H1 (cell line): ENCODE data around the gene ELP5. TPM values are rescaled to one million over a fixed set of nuclear protein-coding genes. Genes with fewer than 3 reads are reported as not detected.

Source experiments
- CTCF ChIA-PET: fragments of 300-600 bp; sonication (Branson Sonifier 250); formaldehyde crosslinking; loops from one replicate; lab custom pipeline; 2021; ENCODE audit not compliant: partially characterized antibody; lab: Charles Lee
- POLR2A ChIA-PET: fragments of 300-600 bp; sonication (Branson Sonifier 250); formaldehyde crosslinking; loops from one replicate; lab custom pipeline; 2021; ENCODE audit warnings: inconsistent platforms; ENCODE audit not compliant: partially characterized antibody; lab: Charles Lee
- DNase-seq, 2 experiments: peaks; one replicate each; pipeline versions ENCODE4 v3.0.0 to v3.0.0-alpha.2; 2010 to 2022; ENCODE audit warnings: low spot score in 2 of 2, low read depth in 1 of 2, mixed read lengths in 1 of 2
- FAIRE-seq: peaks from 2 replicates; lab custom pipeline; 2011; peaks lifted over from hg19 to GRCh38; lab: Jason Lieb, UNC
- H2AFZ ChIP-seq: 2 replicates; pipeline ENCODE4 v1.8.1; 2012; ENCODE audit warnings: low read length, inconsistent platforms
- H2AK5ac ChIP-seq: 2 replicates; pipeline ENCODE4 v1.6.1; 2013; ENCODE audit warnings: low read depth, low read length
- H2BK120ac ChIP-seq: replicated peaks from 2 replicates; pipeline ENCODE3; 2013; ENCODE audit warnings: low read depth, low read length, inconsistent platforms
- H2BK12ac ChIP-seq: 2 replicates; pipeline ENCODE4 v1.6.1; 2013; ENCODE audit warnings: low read depth, low read length
- H2BK15ac ChIP-seq: 2 replicates; pipeline ENCODE4 v1.6.1; 2013; ENCODE audit warnings: low read length
- H2BK20ac ChIP-seq: 2 replicates; pipeline ENCODE4 v1.6.1; 2013; ENCODE audit warnings: low read length
- H2BK5ac ChIP-seq: 2 replicates; pipeline ENCODE4 v1.6.1; 2013; ENCODE audit warnings: low read depth, low read length
- H3K14ac ChIP-seq: 2 replicates; pipeline ENCODE4 v1.6.1; 2013; ENCODE audit warnings: inconsistent platforms; ENCODE audit not compliant: insufficient read length
- H3K18ac ChIP-seq: 2 replicates; pipeline ENCODE4 v1.6.1; 2013; ENCODE audit warnings: low read length; ENCODE audit errors: extremely low read depth
- H3K23ac ChIP-seq: 2 replicates; pipeline ENCODE4 v1.6.1; 2013; ENCODE audit warnings: inconsistent platforms; ENCODE audit not compliant: insufficient read length
- H3K23me2 ChIP-seq: 2 replicates; pipeline ENCODE4 v1.6.1; 2013; ENCODE audit warnings: low read depth, low read length
- H3K27ac ChIP-seq: 2 replicates; pipeline ENCODE4 v1.6.1; 2011; ENCODE audit warnings: low read depth, low read length, inconsistent platforms
- H3K27me3 ChIP-seq, 4 experiments: replicated peaks in 1 of 4; 1 replicate in 1 of 4; 2 replicates in 3 of 4; pipeline versions ENCODE4 v1.6.1 to v1.8.1; 2011 to 2013; ENCODE audit warnings: low read length in 3 of 4, mild to moderate bottlenecking in 3 of 4, inconsistent platforms in 2 of 4, mixed read lengths in 2 of 4, moderate library complexity in 1 of 4; ENCODE audit not compliant: control insufficient read depth in 3 of 4, insufficient read depth in 3 of 4; ENCODE audit errors: extremely low read depth in 1 of 4
- H3K36me3 ChIP-seq, 4 experiments: 2 replicates each; pipeline versions ENCODE4 v1.6.1 to v1.8.1; 2011 to 2013; ENCODE audit warnings: mild to moderate bottlenecking in 4 of 4, low read length in 3 of 4, moderate library complexity in 2 of 4, control low read depth in 1 of 4, inconsistent platforms in 1 of 4; ENCODE audit not compliant: insufficient read depth in 4 of 4, control insufficient read depth in 2 of 4
- H3K4ac ChIP-seq: replicated peaks from 2 replicates; pipeline ENCODE3; 2013; ENCODE audit warnings: low read length, low read depth, mixed read lengths, inconsistent platforms; ENCODE audit not compliant: insufficient read length
- H3K4me1 ChIP-seq, 4 experiments: replicated peaks in 1 of 4; 1 replicate in 1 of 4; 2 replicates in 3 of 4; pipeline versions ENCODE4 v1.6.1 to v1.8.1; 2011 to 2013; ENCODE audit warnings: low read length in 3 of 4, inconsistent platforms in 2 of 4, mixed read lengths in 1 of 4; ENCODE audit not compliant: insufficient read depth in 4 of 4, control insufficient read depth in 3 of 4
- H3K4me2 ChIP-seq, 2 experiments: 2 replicates each; pipeline versions ENCODE4 v1.6.1 to v1.8.1; 2011 to 2013; ENCODE audit warnings: low read depth in 2 of 2, low read length in 2 of 2, control low read depth in 1 of 2, inconsistent platforms in 1 of 2, mild to moderate bottlenecking in 1 of 2; ENCODE audit not compliant: insufficient read depth in 1 of 2
- H3K4me3 ChIP-seq, 4 experiments: fragments of 200-600, 300-600 bp in 1 of 4; sonication (generic), shearing (Covaris generic), sonication (Bioruptor Twin) in 1 of 4; 2 replicates each; pipeline versions ENCODE4 v1.5.1 to v1.8.1; 2011 to 2016; ENCODE audit warnings: low read length in 4 of 4, low read depth in 3 of 4, control low read depth in 2 of 4, inconsistent platforms in 2 of 4, mild to moderate bottlenecking in 2 of 4, mixed read lengths in 1 of 4, moderate library complexity in 1 of 4; ENCODE audit not compliant: insufficient read depth in 2 of 4; ENCODE audit errors: extremely low read depth in 1 of 4
- H3K56ac ChIP-seq: replicated peaks from 2 replicates; pipeline ENCODE3; 2013; ENCODE audit warnings: low read depth, mild to moderate bottlenecking, mixed read lengths, low read length, inconsistent platforms; ENCODE audit not compliant: insufficient read length
- H3K79me1 ChIP-seq: 2 replicates; pipeline ENCODE4 v1.6.1; 2013; ENCODE audit warnings: low read depth, low read length, control low read depth
- H3K79me2 ChIP-seq, 2 experiments: 2 replicates each; pipeline versions ENCODE4 v1.6.1 to v1.8.1; 2012 to 2013; ENCODE audit warnings: low read length in 2 of 2, mild to moderate bottlenecking in 2 of 2, inconsistent platforms in 1 of 2; ENCODE audit not compliant: insufficient read depth in 2 of 2, control insufficient read depth in 1 of 2
- H3K9ac ChIP-seq, 4 experiments: replicated peaks in 1 of 4; 1 replicate in 1 of 4; 2 replicates in 3 of 4; pipeline versions ENCODE4 v1.6.1 to v1.8.1; 2011 to 2013; ENCODE audit warnings: low read depth in 3 of 4, low read length in 3 of 4, control low read depth in 2 of 4, mild to moderate bottlenecking in 2 of 4, moderate library complexity in 2 of 4, inconsistent platforms in 1 of 4; ENCODE audit errors: extremely low read depth in 1 of 4
- H3K9me3 ChIP-seq, 2 experiments: 2 replicates each; pipeline versions ENCODE4 v1.6.1 to v1.8.1; 2012 to 2013; ENCODE audit warnings: mild to moderate bottlenecking in 2 of 2, moderate library complexity in 2 of 2, control low read depth in 1 of 2, inconsistent platforms in 1 of 2, low read depth in 1 of 2, low read length in 1 of 2, mixed read lengths in 1 of 2; ENCODE audit not compliant: insufficient read depth in 2 of 2
- H4K20me1 ChIP-seq, 2 experiments: replicated peaks in 1 of 2; 2 replicates each; pipeline versions ENCODE3 to v1.8.1; 2011 to 2013; ENCODE audit warnings: inconsistent platforms in 2 of 2, low read length in 2 of 2, mild to moderate bottlenecking in 1 of 2; ENCODE audit not compliant: insufficient read depth in 2 of 2, control insufficient read depth in 1 of 2
- H4K5ac ChIP-seq: 2 replicates; pipeline ENCODE4 v1.6.1; 2013; ENCODE audit warnings: low read length, low read depth, mixed read lengths, inconsistent platforms; ENCODE audit not compliant: insufficient read length
- H4K8ac ChIP-seq: 2 replicates; pipeline ENCODE4 v1.8.0; 2013; ENCODE audit warnings: mild to moderate bottlenecking, moderate library complexity, low read length, inconsistent platforms; ENCODE audit not compliant: insufficient read depth; ENCODE audit errors: extremely low read depth
- H4K91ac ChIP-seq: replicated peaks from 2 replicates; pipeline ENCODE3; 2013; ENCODE audit warnings: low read length, mixed read lengths, inconsistent platforms; ENCODE audit not compliant: insufficient read length
- CHD1 ChIP-seq: IDR thresholded peaks from 2 replicates; pipeline ENCODE4 v1.6.1; 2012; ENCODE audit warnings: low read depth, low read length, improper control_type of control experiment
- CREB1 ChIP-seq: IDR thresholded peaks from 2 replicates; pipeline ENCODE4 v1.6.1; 2012; ENCODE audit warnings: inconsistent platforms
- NRF1 ChIP-seq: IDR thresholded peaks from 2 replicates; pipeline ENCODE4 v1.6.1; 2011; ENCODE audit warnings: mild to moderate bottlenecking, low read depth, low read length, improper control_type of control experiment
- RXRA ChIP-seq: IDR thresholded peaks from 2 replicates; pipeline ENCODE4 v1.6.1; 2011; ENCODE audit warnings: low read depth, mild to moderate bottlenecking, low read length, moderate library complexity; ENCODE audit not compliant: insufficient read depth
- SAP30 ChIP-seq: fragments of 300-600 bp; sonication (generic); IDR thresholded peaks from 2 replicates; pipeline ENCODE4 v1.7.1; 2012; ENCODE audit warnings: low read length, moderate library complexity, mild to moderate bottlenecking, inconsistent platforms; ENCODE audit not compliant: insufficient read depth, insufficient replicate concordance
- SIRT6 ChIP-seq: IDR thresholded peaks from one replicate; pipeline ENCODE4 v1.7.1; 2012; ENCODE audit warnings: low read length, inconsistent platforms
- SUZ12 ChIP-seq: fragments of 200-600 bp; sonication (generic); IDR thresholded peaks from 2 replicates; pipeline ENCODE4 v1.6.1; 2012; ENCODE audit warnings: mild to moderate bottlenecking, inconsistent platforms, low read length, moderate library complexity, mixed read lengths
- TAF7 ChIP-seq: optimal IDR thresholded peaks from 2 replicates; pipeline ENCODE3; 2011; ENCODE audit warnings: low read depth, mild to moderate bottlenecking, inconsistent platforms, low read length, moderate library complexity, borderline replicate concordance
- ZNF274 ChIP-seq: IDR thresholded peaks from 2 replicates; pipeline ENCODE4 v1.7.0; 2012; ENCODE audit warnings: low read length, borderline replicate concordance; ENCODE audit errors: extremely low read depth
- WGBS, 2 experiments: shearing (Covaris generic) in 1 of 2; methylation state at CpG; one replicate each; pipeline versions ENCODE4 v1.1.6 to v1.1.7; 2013 to 2015; ENCODE audit warnings: low lambda C conversion rate in 2 of 2, mixed read lengths in 2 of 2, inconsistent platforms in 1 of 2, low coverage in 1 of 2, missing lambda C conversion rate in 1 of 2; ENCODE audit not compliant: insufficient replicate concordance in 2 of 2, insufficient coverage in 1 of 2, insufficient read length in 1 of 2; ENCODE audit errors: extremely low coverage in 1 of 2, missing lambda C conversion rate in 1 of 2; 5-methylcytosine and 5-hydroxymethylcytosine counted together
- polyA plus RNA-seq, 7 experiments: library from polyadenylated mRNA; depleted of rRNA in 3 of 7; stranded (reverse) in 5 of 7; unstranded in 2 of 7; fragments of >200 nt in 5 of 7; fragments of 200-250 nt in 2 of 7; gene quantifications; 1 replicate in 5 of 7; 2 replicates in 1 of 7; 4 replicates in 1 of 7; pipeline versions ENCODE4 v1.2.1 to v1.2.3, GENCODE V29; 2011 to 2013; ENCODE audit warnings: missing spikeins in 2 of 7, mixed read lengths in 2 of 7
- total RNA-seq: library from RNA; stranded (reverse); fragmentation: NEBNext Ultra II Directional; extraction: Animal tissue kit (Norgen Biotek cat#: 25700); gene quantifications from 2 replicates; pipeline ENCODE4 v1.2.1, GENCODE V29; 2021
- TF ChIP-seq, protein P1 (sequence below): IDR thresholded peaks from 2 replicates; pipeline ENCODE4 v1.6.1; 2011; ENCODE audit warnings: low read depth, mild to moderate bottlenecking, low read length; ENCODE audit not compliant: insufficient read depth
- TF ChIP-seq, protein P2 (sequence below): IDR thresholded peaks from 2 replicates; pipeline ENCODE4 v1.6.1; 2011; ENCODE audit warnings: low read length, improper control_type of control experiment

ELP5 gene
- total and polyA plus RNA-seq, 2 of the 8 experiments (the other 6 are each of a cell fraction or from before 2014, with no cell fraction given), result 75.4 to 107 TPM

DNA sequence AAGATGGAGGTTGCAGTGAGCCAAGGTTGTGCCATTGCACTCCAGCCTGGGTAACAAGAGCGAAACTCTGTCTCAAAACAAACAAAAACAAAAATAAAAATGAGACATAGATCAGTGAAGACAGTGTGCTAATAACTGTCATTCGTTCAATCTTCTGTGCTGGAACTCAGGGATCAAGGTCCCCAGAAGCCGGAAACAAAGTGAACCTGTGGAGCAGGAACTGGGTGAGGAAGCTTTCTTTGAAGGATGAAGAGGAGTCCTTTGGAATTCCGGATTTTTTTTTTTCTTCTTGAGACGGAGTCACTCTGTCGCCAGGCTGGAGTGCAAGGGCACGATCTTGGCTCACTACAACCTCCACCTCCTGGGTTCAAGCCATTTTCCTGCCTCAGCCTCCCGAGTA lies 27.4 kb downstream of the ELP5 start:
- Histone ChIP-seq H3K4ac (no peak overlapping the region), H3K56ac (no peak overlapping the region), H2BK5ac (no peak overlapping the region), H2BK15ac (peak overlapping the region; percentile 46; the same call in 1 of the 2 replicates), H3K79me2 (no peaks in the 10 kb centered on the region), H3K23ac (no peak overlapping the region), H2AK5ac (0 out of 2 replicates have a peak overlapping the region, but pooled peaks have one; percentile 3), H3K27me3 (peaks cover 0 to 13% (median 7%) of the 10 kb centered on the region in 4 experiments; a peak in 6 of 7 replicates), H3K36me3 (peaks cover 0 to under 1% (median 0%) of the 10 kb centered on the region in 4 experiments; a peak in 2 of 8 replicates), H4K91ac (no peak overlapping the region), H4K20me1 (peaks cover 0 to 7% of the 10 kb centered on the region in 2 experiments), H3K9me3 (no peaks in the 10 kb centered on the region), H4K8ac (no peak overlapping the region), H3K4me2 (peak overlapping the region in 1 of 2 experiments; percentile 45; a peak in 1 of 4 replicates), H3K79me1 (no peaks in the 10 kb centered on the region), H3K4me1 (peaks cover 0 to 20% (median 8%) of the 10 kb centered on the region in 4 experiments; a peak in 5 of 7 replicates), H2BK20ac (no peak overlapping the region), H4K5ac (no peak overlapping the region), H2AFZ (no peak overlapping the region), H3K23me2 (peaks cover 11% of the 10 kb centered on the region), H3K27ac (no peak overlapping the region), H2BK12ac (peak overlapping the region; percentile 45; the same call in 1 of the 2 replicates), H3K14ac (no peak overlapping the region), H3K4me3 (no peak overlapping the region), H3K9ac (no peak overlapping the region), H2BK120ac (no peak overlapping the region), H3K18ac (no peak overlapping the region)
- ChIA-PET CTCF (interaction anchor here (0.6 to 4.8 kb wide), 7 partner anchors 14 to 45 kb away, joined by 3 to 42 read pairs (median 4); partner anchors contain the start of gene CLDN7), POLR2A (interaction anchor here (1.5 to 7.7 kb wide), 8 partner anchors 12 to 65 kb away, joined by 3 to 94 read pairs (median 22); partner anchors contain the start of genes CLDN7, CTDNEP1 and GPS2)
- DNase-seq, result no peak
- 92% methylated on average over 8 of the region's 8 CpGs; no CpG with 5 or more reads in 1 of the 2 experiments for WGBS, 2 experiments
- no peak for FAIRE-seq
- TF ChIP-seq CREB1 (no peak), ZNF274 (no peak), CHD1 (no peak), RXRA (no peak), SUZ12 (no peak), TAF7 (no peak), NRF1 (no peak), SAP30 (no peak), SIRT6 (no peak)
- TF ChIP-seq, protein P1, sequence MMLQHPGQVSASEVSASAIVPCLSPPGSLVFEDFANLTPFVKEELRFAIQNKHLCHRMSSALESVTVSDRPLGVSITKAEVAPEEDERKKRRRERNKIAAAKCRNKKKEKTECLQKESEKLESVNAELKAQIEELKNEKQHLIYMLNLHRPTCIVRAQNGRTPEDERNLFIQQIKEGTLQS, result no peak
- TF ChIP-seq, protein P2, sequence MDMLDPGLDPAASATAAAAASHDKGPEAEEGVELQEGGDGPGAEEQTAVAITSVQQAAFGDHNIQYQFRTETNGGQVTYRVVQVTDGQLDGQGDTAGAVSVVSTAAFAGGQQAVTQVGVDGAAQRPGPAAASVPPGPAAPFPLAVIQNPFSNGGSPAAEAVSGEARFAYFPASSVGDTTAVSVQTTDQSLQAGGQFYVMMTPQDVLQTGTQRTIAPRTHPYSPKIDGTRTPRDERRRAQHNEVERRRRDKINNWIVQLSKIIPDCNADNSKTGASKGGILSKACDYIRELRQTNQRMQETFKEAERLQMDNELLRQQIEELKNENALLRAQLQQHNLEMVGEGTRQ, result no peak
